ENCODE results near the gene TRPC3.
"Not testable (repeated sequence)": the region's sequence is repeated elsewhere in the genome, so short reads cannot be mapped to it uniquely, and the experiment has no call there.

The TRPC3 gene

DNA sequence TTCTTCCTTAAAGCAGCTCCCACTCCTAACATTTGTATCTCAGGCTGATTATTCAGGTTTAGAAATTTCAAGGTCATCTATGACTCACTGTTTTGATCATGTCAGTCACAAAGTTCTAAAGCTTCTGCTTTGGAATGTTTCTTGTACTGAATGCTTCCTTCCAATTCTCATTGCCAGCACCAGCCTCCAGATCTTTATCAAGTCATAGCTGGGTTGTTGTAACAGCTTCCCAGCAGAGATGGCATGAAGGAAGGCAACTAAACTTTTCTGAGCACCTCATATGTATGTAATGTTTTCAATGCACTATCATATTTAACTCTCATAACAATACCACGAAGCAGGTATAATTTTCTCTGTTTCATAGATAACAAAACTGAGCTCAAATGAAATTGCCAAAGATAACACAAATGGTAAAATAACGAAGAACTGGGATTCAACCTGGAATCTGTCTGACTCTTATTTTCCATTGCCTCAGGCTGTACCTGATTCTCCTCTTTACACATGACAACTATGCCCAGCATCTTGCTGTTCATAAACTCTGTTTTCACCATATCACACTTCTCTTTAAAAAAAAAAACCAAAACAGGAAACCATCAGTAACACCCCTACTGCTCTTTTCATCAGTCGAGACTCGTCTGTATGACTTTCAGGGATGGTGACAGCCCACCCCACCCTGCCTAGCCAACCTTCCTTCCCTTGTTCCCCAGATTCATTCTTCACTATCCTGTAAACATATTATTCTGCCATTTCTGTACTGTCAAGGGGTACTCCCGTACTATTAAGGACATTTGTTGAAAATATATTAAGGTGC is 13.4 kb downstream of the TRPC3 start:
- no peak overlapping the region for H3K4me3 ChIP-seq (ENCODE audit: control insufficient read depth, low read depth, low read length)
- no peak for DNase-seq (ENCODE audit: low read depth)
- TF ChIP-seq, protein P1, sequence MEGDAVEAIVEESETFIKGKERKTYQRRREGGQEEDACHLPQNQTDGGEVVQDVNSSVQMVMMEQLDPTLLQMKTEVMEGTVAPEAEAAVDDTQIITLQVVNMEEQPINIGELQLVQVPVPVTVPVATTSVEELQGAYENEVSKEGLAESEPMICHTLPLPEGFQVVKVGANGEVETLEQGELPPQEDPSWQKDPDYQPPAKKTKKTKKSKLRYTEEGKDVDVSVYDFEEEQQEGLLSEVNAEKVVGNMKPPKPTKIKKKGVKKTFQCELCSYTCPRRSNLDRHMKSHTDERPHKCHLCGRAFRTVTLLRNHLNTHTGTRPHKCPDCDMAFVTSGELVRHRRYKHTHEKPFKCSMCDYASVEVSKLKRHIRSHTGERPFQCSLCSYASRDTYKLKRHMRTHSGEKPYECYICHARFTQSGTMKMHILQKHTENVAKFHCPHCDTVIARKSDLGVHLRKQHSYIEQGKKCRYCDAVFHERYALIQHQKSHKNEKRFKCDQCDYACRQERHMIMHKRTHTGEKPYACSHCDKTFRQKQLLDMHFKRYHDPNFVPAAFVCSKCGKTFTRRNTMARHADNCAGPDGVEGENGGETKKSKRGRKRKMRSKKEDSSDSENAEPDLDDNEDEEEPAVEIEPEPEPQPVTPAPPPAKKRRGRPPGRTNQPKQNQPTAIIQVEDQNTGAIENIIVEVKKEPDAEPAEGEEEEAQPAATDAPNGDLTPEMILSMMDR (IDR thresholded peaks at IDR 0.05; ENCODE audit: control insufficient read depth, insufficient read depth, low read depth, low read length, missing control alignments) = no peak

DNA sequence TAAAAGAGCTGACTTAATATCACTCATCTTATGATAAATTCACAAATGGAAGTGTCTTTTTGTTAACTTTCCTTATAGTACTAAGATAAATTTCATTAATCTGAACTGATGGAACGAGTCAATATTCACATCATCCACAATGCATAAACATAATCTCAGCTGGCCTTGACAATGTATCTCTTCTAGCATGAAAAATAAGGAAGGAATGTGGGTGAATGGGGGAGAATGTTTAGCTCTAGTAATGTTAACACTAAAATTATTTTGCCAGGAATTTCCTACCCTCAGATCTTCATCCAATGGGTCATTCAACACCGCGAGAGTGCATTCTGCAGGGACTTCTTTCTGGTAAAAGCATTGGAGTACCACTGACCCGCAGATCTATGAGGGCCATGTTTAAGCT is 15.8 kb downstream of the TRPC3 start:
- TF ChIP-seq, protein P1 (IDR thresholded peaks at IDR 0.05; ENCODE audit: control insufficient read depth, insufficient read depth, low read depth, low read length, missing control alignments) = no peak
- no peak for DNase-seq (ENCODE audit: low read depth)

DNA sequence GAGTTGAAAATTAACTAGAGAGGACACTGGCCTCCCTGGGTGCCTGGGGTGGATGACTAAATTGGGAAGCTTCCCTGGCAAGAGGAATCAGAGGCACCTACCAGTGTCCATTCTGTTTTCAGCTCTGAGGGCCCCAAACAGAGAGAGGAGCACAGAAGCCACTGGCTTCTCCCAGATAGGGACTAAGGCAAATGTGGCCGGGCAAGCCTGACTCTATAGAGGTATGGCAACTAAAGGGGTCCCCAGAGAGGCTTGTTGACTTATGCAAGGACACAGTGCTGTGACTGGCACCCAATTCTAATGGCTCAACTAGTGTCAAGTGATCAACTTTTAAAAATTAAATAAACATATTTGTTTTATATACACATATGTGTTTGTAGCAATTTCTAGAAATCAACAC is 17.2 kb downstream of the TRPC3 start:
- no peak overlapping the region for H3K4me3 ChIP-seq (ENCODE audit: control insufficient read depth, low read depth, low read length)
- TF ChIP-seq, protein P1 (IDR thresholded peaks at IDR 0.05; ENCODE audit: control insufficient read depth, insufficient read depth, low read depth, low read length, missing control alignments) = no peak
- no peak for DNase-seq (ENCODE audit: low read depth)

More for the DNA sequence above, 15.8 kb downstream of the TRPC3 start:
- no peak overlapping the region for H3K4me3 ChIP-seq (ENCODE audit: control insufficient read depth, low read depth, low read length)

DNA sequence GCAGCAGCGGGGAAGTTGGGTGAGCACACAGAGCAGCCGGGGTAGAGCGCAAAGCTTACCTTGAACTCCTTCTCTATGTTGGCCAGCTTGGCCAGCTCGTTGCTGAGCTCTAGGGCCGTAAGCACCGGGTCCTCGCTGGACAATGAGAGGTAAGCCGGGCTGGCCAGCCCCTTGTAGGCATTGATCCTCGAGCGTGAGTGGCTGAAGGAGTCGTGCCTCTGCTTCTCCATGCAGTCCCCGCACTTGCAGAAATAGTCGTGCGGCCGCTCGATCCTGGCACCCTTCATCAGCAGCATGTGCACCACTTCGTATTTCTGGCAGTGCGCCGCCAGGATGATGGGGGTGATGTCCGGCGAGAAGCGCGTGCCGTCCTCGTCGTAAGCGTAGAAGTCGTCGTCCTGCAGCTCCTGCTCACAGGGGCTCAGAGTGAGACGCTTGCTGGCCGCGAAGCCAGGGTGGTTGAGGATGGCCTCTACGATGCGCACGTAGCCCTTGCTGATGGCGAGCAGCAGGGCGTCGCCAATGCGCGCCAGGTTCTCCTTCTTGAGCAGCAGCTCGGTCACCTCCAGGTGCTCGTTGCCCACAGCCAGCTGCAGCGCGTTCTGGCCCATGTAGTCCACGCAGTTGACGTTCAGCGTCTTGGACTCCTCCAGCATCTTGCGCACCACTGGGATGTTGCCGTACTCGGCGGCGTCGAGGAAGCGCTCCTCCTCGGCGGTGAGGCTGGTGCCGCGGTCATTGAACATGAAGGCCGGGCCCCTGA is 19.5 kb downstream of the TRPC3 start:
- no peak for DNase-seq (ENCODE audit: low read depth)
- no peak overlapping the region for H3K4me3 ChIP-seq (ENCODE audit: control insufficient read depth, low read depth, low read length)
- TF ChIP-seq, protein P1 (IDR thresholded peaks at IDR 0.05; ENCODE audit: control insufficient read depth, insufficient read depth, low read depth, low read length, missing control alignments) = no peak

DNA sequence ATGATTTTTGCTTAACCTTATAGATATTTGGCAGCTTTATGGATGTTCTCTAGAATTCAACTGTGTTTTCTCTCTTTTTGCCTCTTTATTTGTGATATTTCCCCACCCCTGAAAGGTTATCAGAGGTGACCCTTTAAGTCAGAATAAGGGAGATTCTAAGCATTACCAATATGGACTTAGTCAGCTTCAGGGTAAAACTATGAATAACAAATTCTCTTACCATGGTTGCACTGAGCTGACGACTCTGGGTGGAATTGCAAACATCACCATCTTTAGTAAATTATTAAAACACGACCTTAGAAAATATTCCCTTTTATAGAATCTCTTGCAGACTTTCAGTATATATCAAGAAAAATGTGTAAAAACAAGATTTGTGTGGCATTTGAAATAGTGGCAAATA is 21.6 kb downstream of the TRPC3 start:
- TF ChIP-seq, protein P1 (IDR thresholded peaks at IDR 0.05; ENCODE audit: control insufficient read depth, insufficient read depth, low read depth, low read length, missing control alignments) = no peak
- DNase-seq (ENCODE audit: low read depth) = no peak
- no peak overlapping the region for H3K4me3 ChIP-seq (ENCODE audit: control insufficient read depth, low read depth, low read length)

DNA sequence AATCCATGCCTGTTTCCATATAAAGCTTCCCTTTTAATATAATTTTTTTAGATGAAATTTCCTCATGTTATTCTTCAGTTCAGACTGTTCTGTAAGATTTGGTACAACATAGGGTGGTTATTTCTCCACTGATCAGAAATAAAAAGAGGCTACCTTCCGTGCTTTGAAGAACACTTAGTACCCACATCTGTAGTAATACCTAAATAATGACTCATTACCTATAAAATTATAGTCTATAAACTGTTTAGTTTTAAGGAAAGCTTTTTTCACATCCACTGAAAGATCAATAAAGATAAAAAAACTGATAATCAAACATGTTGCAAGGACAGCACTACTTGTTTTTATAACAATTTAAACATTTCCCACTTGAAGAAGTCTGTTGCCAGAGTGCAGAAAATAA is 23.9 kb downstream of the TRPC3 start:
- TF ChIP-seq, protein P1 (IDR thresholded peaks at IDR 0.05; ENCODE audit: control insufficient read depth, insufficient read depth, low read depth, low read length, missing control alignments) = no peak
- H3K4me3 ChIP-seq (ENCODE audit: control insufficient read depth, low read depth, low read length) = no peak overlapping the region
- DNase-seq (ENCODE audit: low read depth) = no peak

DNA sequence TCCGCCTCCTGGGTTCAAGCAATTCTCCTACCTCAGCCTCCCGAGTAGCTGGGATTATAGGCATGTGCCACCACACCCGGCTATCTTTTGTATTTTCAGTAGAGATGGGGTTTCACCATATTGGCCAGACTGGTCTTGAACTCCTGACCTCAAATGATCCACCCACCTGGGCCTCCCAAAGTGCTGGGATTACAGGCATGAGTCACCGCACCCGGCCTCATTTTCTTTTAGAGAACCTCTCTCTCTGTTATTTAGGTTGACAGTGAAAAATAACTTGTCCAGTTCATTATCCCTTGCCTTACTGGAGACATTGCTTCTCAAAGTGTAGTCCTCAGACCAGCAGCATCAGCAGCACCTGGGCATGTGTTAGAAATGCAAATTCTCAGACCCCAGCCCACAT is 25.4 kb downstream of the TRPC3 start:
- DNase-seq (ENCODE audit: low read depth); H3K4me3 ChIP-seq (ENCODE audit: control insufficient read depth, low read depth, low read length): not testable (repeated sequence)

All from AG09309 (cell line).